Mammary epithelial cell (primary cell): ENCODE results near the gene ATG7.

ENCODE experiments used
- CTCF ChIP-seq, 2 donors: IDR thresholded peaks in 1 of 2; conservative IDR thresholded peaks in 1 of 2; 2 replicates each; pipeline ENCODE4 v1.5.1; 2011 to 2012; ENCODE audit warnings: inconsistent platforms in 2 of 2, low read length in 2 of 2, mild to moderate bottlenecking in 2 of 2, control low read depth in 1 of 2, low read depth in 1 of 2; ENCODE audit not compliant: insufficient read depth in 1 of 2; ENCODE audit errors: extremely low read depth in 1 of 2
- EZH2 ChIP-seq: IDR thresholded peaks from 2 replicates; pipeline ENCODE4 v1.6.1; 2012; ENCODE audit warnings: low read length, inconsistent platforms, borderline replicate concordance

- TF ChIP-seq CTCF (conservative IDR thresholded peaks at IDR 0.05 in 1 of 2, IDR thresholded peaks at IDR 0.05 in 1 of 2; ENCODE audit: extremely low read depth in 1 of 2, insufficient read depth in 1 of 2, low read depth in 1 of 2, low read length in 2 of 2) = no peak
- no peak for TF ChIP-seq EZH2
Observed at GRCh38 chr3:11287404-11287803, 15.2 kb downstream of the ATG7 start.
